ENCODE data around the gene CLDN9.

DNA sequence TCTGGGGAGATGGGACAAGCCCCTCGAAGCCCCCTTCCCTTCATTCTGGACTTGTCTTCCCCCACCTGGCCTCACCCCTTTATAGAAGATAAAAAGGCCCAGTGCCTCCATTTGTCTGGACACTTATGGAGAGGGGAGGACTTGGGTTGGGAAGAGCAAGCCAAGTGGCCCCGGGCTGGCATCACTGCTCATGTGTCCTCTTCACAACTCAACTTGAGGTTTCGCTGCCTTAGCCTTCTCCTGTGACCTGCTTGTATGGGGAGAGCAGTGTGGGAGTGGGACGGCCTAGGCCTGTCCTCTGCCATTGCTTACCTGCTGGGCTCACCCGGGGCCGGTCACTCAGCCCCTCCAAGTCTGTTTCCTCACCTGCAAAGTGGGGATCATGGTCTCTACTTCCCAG is 42.2 kb upstream of the CLDN9 start:
- TF ChIP-seq ZNF274 (IDR thresholded peaks at IDR 0.05; ENCODE audit: low read depth, low read length) (no peak), SUZ12 (IDR thresholded peaks at IDR 0.05; ENCODE audit: extremely low read depth, insufficient read depth, insufficient read length) (no peak), YY1 (IDR thresholded peaks at IDR 0.05; ENCODE audit: insufficient read depth, insufficient read length) (no peak)
